Epidermal melanocyte (primary cell): ENCODE measurements around the gene MAGI2.

ENCODE experiments used
- DNase-seq: peaks from one replicate; pipeline ENCODE4 v3.0.0; 2011; ENCODE audit warnings: low spot score; ENCODE audit not compliant: insufficient read length

The MAGI2 gene

DNA sequence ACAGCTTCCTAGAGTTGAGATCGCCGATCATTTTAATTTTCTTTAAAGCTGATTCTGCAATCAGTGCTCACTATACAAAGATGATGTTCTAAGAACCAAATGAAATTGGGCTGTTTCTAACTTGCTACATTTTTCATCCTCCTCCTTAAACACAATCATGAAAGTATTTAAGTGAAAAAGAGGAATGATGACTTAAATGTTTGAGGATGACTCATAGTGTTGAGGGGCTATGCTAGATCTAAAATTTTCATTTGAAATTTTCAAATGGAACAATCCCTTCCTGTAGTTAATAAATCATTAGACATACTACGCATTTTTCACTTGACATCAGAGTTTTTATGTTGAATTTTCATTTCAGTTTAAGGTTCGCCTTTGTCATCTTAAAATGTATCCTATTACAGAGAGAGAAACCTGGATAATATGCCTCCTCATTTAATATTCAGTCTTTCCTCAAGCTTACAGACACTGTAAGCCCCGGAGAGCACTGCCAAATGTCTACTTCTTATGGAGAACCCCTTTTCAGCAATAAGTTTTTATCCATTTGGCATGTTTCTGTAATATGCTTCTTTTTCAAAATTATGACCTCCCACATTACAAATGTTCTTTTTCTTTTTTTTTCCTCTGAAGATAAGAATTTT, 499.6 kb downstream of the MAGI2 start:
- DNase-seq, result no peak

DNA sequence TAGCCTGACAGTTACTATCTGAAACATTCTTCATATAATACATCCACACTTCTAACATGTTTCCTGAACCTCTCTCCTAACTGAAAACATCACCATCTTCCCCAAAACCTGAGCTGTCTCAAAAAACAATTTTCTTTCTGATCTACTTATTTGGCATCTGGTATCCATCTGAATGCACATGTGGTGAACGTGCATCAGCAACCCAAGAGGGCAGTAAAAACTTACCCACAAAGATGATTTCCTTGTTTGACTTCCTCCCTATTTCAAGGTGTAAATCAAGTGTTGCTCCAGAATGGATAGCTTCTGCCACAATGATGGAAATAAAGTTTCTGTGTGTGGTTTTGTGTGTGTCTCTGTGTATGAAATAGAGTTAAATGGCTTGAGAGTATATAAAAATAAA, 500.4 kb downstream of the MAGI2 start:
- DNase-seq, result no peak

DNA sequence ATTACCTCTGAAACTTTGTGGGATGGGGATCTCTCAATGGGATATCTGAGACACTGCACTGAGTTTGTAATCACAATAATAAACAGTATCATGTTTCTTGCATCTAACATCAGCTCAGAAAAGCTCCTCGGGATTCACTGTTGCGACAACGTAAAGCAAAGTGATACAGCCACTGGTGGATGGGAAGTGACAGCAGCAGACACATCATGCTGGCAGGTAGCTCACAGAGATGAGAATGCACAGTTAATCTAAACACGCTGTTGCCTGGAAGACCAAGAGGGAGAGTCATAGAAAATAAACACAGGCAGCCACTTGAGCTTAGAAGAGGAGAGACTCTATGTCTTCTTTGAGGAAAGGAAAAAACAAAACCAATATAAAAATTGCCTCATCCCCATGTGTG, 513.8 kb downstream of the MAGI2 start:
- DNase-seq, result no peak

DNA sequence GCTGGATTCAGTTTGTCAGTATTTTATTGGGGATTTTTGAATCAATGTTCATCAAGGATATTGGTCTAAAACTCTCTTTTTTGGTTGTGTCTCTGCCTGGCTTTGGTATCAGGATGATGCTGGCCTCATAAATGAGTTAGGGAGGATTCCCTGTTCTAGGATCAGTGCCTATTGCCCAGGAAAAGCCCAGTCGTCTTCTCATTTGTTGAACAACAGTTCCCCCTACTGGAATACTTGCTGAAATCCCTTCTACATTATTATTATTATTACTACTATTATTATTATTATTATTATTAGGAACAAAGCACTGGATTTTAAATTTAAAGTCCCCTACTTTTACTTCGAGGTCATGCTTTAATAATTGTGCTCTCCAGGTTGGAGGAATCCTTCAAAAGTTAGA, 528.9 kb downstream of the MAGI2 start:
- no peak for DNase-seq

DNA sequence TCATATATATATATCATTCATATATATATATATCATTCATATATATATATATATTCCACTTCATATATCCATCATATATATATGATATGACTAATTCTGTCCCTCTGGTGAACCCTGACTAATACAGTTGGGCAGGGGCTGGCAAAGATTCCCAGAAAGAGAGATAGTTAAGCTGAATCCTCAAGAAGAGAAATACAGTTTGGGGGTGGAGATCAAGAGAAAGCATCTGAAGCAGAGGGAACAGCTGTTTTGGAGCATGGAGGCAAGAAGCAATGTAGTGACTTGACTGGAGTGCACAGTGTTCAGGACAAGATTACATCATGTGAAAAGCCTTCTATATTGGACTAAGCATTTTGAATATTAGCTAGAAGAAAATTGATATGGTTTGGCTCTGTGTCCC, 540.7 kb downstream of the MAGI2 start:
- no peak for DNase-seq

DNA sequence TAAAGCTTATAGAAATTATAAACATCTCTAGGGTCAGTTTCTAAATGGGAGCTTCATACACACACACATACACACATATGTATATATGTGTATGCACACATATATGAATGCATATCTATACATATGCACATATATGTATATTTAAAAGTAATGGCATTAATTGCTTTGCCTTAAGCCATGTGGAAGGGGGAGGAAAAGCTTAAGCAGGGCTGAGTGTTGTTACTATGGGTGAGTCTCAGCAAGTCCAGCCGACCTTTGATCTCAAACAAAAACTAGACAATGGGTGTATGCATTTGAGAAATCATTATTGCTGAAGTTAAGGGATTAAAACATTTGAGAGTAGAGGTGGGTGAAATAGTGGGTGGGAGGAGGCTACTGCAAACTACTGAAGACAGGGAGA, 546.7 kb downstream of the MAGI2 start:
- DNase-seq, result no peak

DNA sequence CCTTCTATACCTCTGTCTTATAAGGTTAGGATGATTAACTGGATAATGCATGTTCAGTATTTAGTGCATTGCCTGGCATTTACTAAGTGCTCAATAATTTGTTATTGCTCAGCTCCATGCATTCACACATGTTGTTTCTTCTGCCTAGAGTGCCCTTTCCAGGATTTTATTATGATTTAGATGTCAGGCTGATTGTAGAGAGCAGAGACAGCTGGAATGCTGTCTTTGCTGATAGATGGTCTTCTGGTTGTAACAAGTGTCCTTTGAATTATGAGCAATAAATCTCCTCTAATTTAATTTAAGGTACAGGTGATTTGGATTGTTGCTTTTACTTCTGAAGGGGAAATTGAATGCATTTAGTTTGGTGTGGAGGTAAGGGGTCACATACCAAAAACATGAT, 548.0 kb downstream of the MAGI2 start:
- no peak for DNase-seq

DNA sequence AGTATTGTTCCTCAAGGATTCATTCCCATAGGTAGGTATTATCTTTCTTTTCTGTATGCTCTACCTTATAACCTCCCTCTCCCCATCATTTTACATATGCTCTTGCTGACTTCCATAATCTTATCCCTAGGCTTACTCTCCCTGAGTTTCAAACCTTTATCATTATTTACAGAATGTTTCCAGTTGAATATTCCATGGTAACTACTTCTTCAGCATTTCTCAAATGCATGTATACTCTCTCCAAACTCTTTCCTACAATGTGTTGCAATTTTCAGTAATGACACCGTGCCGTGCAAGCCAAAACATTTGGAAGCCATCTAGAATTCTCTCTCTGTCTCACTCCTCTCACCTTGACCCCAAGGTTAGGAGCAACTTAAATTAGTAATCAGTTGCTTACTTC, 548.5 kb downstream of the MAGI2 start:
- DNase-seq, result no peak

DNA sequence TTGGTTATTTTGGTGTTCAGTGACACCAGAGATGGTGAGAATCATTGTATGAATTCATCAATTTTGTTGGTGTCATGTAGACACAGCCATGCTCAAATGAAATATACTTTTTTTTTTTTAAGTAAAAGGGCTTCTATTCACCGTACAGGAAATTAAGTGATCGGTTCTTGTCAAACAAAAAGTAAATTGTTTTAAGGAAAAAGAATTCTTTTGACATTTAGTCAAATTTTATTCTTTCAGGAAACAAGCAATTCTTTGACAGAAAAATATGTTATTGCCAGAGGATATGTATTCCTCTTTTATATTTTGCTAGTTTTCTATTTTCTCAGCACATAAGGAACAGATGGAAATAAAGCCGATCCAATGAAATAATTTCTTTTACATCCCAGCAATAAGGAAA, 551.9 kb downstream of the MAGI2 start:
- no peak for DNase-seq

DNA sequence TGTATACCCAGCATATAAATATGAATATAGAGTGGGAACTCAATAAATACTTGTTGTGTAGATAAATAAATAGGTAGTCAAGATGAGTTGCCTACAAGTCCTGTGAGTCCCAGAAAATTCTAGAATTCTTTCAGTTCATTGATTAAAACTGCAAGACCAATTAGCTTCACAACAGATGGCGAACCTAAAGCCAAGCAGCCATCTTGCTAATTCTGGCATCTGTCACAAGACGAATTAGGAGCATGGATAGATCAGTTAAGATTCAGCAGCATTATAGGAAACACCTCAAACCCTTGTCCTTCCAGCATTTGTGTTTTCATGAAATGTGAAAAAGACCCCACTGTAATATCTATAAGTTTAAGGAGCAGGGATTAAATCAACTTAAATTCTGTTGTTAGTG, 552.7 kb downstream of the MAGI2 start:
- DNase-seq, result no peak

DNA sequence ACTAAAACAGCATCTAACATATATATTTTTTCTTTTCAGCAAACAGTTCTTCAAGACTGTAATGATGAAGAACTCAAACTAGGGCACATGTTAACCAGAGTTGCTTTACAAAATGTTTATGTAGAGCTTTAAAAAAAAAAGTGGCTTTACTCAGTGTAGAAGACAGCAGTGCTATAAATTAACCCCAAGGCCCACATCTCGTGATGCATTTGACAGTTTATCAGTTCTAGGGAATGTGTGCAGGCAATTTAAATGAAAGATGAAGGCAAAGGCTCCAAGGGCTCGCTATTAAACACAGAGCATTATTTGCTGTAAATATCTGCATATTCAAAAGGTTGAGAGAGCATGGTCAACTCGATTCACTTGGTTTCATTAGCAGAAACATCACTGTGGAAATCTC, 558.1 kb downstream of the MAGI2 start:
- DNase-seq, result no peak

DNA sequence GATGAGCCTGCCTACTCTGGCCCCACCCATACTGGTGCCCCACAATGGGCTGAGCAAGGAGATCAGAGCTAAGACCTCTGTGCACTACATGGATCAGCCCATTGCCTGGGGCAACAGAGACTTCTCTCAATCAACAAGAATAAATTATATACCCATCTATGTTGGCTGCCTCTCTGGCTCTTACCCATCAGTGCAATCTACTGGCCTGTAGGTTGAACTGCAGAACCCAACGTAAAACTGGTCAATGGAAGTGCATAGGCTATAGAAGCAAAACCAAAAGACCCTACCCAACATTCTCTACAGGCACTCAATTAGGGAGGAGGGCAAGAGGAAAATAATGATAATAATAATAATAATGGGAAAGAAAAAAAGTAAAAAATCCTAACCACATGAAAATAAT, 574.3 kb downstream of the MAGI2 start:
- no peak for DNase-seq

DNA sequence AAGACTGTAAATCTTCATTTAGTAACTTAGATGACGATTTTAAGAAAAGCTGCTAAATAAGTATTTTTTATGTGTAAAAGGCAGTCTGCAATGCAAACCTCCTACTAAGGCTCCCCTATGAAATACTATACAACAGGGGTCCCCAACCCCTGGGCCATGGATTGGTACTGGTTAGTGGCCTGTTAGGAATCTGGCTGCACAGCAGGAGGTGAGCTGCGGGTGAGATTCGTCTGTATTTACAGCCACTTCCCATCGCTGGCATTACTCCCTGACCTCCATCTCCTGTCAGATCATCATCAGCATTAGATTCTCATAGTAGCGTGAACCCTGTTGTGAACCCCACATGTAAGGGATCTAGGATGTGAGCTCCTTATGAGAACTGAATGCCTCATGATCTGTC, 580.4 kb downstream of the MAGI2 start:
- DNase-seq, result no peak

DNA sequence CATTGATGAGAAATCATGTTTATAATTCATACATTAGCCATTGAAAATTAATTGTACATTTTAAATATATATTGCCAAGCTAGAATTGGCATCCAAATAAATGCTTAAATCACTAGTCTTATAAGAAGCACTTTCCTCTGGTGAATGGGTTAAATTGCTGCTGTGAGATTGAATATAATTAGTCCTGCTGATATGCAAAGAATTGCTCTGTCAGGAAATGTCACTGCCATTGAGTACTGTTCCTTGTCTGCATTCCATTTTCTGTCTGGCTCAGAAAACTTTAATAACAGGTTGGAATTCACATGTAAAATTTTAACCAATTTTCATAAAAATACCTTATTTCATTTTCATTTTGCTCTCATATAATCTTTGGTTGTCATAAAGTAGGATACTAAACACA, 589.1 kb downstream of the MAGI2 start:
- DNase-seq, result no peak

DNA sequence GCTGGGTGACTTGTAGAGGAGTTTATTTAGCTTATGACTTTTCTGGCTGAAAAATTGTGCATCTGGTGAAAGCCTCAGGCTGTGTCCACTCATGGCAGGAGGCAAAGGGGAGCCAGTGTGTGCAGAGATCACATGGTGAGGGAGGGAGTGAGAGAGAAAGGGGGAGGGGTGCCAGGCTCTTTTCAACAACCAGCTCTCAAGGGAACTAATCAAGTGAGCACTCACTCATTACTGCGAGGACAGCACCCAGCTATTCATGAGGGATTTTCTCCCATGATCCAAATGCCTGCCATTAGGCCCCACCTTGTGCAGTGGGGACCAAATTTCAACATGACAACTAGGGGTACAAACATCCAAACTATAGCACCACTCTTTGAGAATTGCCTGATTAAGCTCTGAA, 590.2 kb downstream of the MAGI2 start:
- DNase-seq, result no peak

DNA sequence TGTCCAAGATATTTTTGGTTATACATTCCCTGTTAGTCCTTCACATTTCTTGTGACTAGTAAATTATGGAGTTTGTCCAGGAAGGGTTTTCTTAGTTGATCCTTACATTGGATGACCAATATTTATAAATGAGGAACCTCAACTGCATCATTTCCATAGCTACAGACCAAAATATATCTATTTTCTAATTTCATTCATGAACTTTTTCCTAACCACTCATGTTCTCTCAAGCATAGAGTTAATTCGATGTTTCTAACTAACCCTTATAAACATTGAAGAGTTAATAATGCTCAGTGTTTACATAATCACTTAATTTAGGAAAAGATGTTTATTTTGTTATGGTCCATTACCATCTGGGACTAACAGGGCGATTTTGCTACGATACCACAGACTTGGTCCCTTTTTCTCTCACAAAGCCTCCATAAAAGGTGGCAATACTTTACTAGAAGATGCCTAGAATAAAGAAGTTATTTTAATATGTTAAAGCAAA, 591.0 kb downstream of the MAGI2 start:
- no peak for DNase-seq

DNA sequence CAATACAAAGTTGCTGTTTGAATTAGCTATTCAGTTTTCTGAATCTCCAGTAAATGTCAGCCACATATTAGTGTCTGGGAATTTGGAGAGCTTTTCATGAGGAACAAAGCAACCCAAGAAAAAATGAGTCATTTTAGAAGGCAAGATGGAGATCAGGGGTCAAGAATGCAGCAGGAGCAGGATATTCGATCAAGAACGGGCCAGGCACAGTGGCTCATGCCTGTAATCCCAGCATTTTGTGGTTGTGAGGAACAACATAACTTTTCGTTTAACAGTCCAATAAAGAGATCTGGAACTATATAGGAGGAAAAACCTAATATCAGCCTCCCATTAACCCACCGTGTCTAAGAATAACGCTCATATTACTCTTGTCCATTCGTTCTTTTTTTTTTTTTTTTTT, 600.5 kb downstream of the MAGI2 start:
- DNase-seq, result no peak

DNA sequence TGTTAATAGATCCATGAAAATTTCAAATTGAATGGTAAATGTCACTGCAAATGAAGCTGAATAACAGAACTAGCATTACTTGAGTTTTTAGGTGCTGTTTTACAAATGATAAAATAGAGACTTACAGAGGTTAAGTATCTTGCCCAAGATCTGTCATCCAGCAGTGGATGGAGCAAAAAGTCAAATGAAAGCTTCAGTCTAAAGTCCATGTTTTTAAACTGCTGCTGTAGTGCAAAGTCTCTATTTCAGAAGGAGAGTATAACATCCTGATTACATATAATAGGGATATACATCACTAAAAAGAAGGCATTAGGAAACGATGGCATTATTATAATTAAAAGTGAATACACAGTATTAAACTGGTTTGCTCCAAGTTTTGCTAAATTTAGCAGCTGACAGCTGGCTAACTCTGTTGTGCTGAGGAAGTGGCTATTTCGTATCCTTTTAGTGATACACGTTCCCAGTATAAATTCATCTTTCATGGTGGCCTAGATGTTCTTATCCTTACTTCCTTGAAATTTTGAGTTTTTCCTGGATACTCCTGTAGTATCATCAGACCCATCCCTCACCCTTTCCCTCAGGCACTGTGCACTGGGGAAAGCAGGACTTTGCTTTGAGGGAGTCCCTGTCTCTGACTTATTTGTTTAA, 603.2 kb downstream of the MAGI2 start:
- no peak for DNase-seq

DNA sequence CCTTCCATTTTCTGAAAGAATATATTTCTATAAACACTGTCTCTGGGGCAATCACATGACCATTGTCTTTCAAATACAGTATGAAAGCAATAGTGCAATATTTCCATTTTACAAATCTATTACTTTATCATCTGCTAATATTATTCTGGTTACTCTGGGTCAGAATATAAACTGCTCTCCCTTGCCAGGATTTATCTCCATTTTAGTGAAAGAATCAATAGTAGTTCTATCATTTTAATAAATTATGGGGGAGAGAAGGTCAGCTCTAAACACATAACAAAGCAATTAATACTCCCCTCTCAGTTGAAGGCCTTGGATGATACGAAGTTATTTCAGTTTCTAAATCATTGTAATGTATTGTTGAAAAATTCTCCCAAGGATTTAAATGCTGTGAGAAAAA, 608.3 kb downstream of the MAGI2 start:
- DNase-seq, result no peak

DNA sequence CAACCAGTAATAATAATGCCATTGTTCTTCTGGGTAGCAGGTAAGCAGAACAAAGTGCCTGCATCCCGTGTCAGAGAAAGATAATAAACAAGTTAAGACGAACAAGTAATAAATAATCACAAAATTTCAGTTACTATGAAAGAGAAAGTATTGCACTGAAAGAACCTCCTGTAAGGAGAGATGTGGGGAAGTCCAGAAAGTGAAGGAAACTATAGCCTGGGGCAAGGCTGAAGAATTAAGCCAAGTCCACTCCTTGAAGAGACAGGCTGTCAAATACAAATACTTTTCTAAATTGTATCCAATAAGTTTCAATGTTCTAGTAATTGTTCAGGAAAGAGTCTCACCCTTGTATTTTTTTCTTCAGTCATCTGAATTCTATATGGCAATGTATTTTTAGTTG, 611.4 kb downstream of the MAGI2 start:
- no peak for DNase-seq

DNA sequence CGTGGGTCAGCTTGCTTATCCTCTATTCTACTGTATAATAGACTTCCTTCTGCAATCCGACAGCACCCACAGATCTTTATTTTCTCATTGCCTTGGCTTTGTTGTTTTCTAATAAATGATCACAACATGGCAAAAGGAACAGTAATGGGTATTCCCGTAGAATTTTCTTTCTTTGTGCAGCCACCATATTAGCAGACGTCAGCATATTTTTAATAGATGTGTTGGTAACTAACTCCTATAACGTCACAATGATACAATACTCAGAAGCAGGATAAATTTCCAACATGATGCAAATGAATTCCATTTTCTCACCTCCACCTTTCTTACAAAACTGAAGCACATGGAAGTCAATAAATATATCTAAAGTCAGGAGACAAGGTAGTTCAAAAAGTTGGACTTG, 617.6 kb downstream of the MAGI2 start:
- DNase-seq, result no peak

DNA sequence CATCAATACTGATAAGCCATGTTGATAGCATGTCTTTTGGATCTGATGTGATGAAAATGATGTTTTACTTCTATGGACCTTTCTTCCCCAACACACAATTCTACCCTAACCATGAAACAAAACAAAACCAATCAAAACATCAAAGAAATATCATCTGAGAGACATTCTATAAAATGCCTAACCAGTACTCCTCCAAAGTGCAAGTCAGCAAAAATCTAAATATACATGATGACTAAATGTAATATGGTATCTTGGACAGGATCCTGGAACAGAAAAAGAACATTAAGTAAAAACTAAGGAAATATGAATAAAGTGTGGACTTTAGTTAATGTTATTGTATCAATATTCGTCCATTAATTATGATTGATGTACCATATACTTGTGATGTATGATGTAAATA, 625.1 kb downstream of the MAGI2 start:
- DNase-seq, result no peak

DNA sequence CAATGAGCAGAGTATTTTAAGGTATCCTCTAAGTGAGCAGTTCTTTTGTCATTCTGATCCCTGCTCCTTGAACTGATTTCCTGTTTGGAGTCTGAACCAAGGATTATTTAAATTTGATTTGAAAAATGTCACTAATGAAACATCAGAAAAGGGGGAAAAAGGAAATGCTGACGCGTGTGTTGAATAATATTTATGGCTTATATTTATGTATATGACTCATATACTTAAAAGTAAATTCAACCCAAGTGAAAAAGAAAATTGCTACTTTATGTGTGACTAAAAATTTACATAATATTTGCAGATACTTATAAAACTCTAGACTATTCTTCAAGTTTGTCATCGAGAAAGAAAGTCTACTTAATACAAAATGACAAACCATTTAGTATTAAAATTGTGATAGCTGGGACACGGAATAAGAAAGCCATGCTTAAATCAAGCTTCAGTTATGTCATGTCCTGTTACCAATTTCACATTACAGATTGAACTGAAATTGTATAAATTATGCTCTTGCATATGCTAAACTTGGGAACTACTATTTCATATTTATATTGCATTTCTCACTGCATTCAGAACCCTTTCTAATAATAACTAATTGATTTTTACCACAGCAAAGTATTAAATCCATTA, 649.9 kb downstream of the MAGI2 start:
- DNase-seq, result no peak
